Prostate gland (tissue), 2 donors: ENCODE measurements around the gene LTV1. TPM values are rescaled to one million over a fixed set of nuclear protein-coding genes. Genes with fewer than 3 reads are reported as not detected.

ENCODE experiments used
- DNase-seq: peaks from one replicate; pipeline ENCODE4 v3.0.0-alpha.2; 2019; ENCODE audit warnings: low spot score
- H3K27ac ChIP-seq, 2 donors: fragments of 200-600 bp; sonication (generic); 2 replicates each; pipeline ENCODE4 v1.5.1; 2017 to 2019
- H3K27me3 ChIP-seq: fragments of 200-600 bp; sonication (generic); replicated peaks from 2 replicates; pipeline ENCODE4 v1.5.1; 2019; ENCODE audit not compliant: insufficient read depth
- H3K36me3 ChIP-seq, 2 donors: fragments of 200-600 bp; sonication (generic); 1 replicate in 1 of 2; 2 replicates in 1 of 2; pipeline versions ENCODE4 v1.5.1 to v1.8.1; 2017 to 2019
- H3K4me1 ChIP-seq: fragments of 200-600 bp; sonication (generic); replicated peaks from 2 replicates; pipeline ENCODE4 v1.5.1; 2019
- H3K4me3 ChIP-seq, 2 donors: fragments of 200-600 bp; sonication (generic); 2 replicates each; pipeline ENCODE4 v1.5.1; 2017 to 2019
- H3K9me3 ChIP-seq: fragments of 200-600 bp; sonication (generic); 2 replicates; pipeline ENCODE4 v1.5.1; 2017
- CTCF ChIP-seq, 4 experiments: fragments of 200-600 bp in 2 of 4; fragments of 450-650 bp in 2 of 4; sonication (generic) in 2 of 4; IDR thresholded peaks; 1 replicate in 3 of 4; 2 replicates in 1 of 4; pipeline ENCODE4 v1.5.1; 2016 to 2019; ENCODE audit warnings: antibody characterized with exemption in 4 of 4, mild to moderate bottlenecking in 2 of 4, moderate library complexity in 2 of 4
- POLR2A ChIP-seq: fragments of 450-650 bp; IDR thresholded peaks from one replicate; pipeline ENCODE4 v1.6.1; 2016; ENCODE audit warnings: antibody characterized with exemption, mild to moderate bottlenecking
- POLR2AphosphoS5 ChIP-seq: sonication (generic); formaldehyde crosslinking; IDR thresholded peaks from one replicate; pipeline ENCODE4 v1.6.1; 2017; ENCODE audit warnings: antibody characterized with exemption
- WGBS: methylation state at CpG from one replicate; pipeline ENCODE4 v1.1.5; 2018; 5-methylcytosine and 5-hydroxymethylcytosine counted together
- intact Hi-C: fragments of 100-400 bp; cut with DNase I; formaldehyde crosslinking; loops from one replicate; pipeline ENCODE4 v1.14.2; 2022
- total RNA-seq, 2 donors: library from RNA; depleted of rRNA; stranded (reverse); fragments of >200 nt; gene quantifications; one replicate each; pipeline ENCODE4 v1.1.0, GENCODE V29; 2016

The LTV1 gene
- total RNA-seq, 2 donors from 2014 or later, result 7.8 to 14.4 TPM

GRCh38 chr6:143882401-143882930 is 39.3 kb downstream of the LTV1 start:
- H3K4me1 ChIP-seq, result no peaks in the 10 kb centered on the region
- intact Hi-C loops, result no loop called here
- WGBS, result 84% methylated on average over 2 of the region's 2 CpGs
- no peaks in the 10 kb centered on the region for H3K27me3 ChIP-seq
- H3K4me3 ChIP-seq, result no peak overlapping the region
- no peak for TF ChIP-seq CTCF (IDR thresholded peaks at IDR 0.05)
- no peak for TF ChIP-seq POLR2A
- no peak for TF ChIP-seq POLR2AphosphoS5
- H3K27ac ChIP-seq, result no peak overlapping the region
- no peaks in the 10 kb centered on the region for H3K36me3 ChIP-seq
- H3K9me3 ChIP-seq, result no peaks in the 10 kb centered on the region
- no peak for DNase-seq

- no peaks in the 10 kb centered on the region for H3K27me3 ChIP-seq
- H3K4me3 ChIP-seq, result no peak overlapping the region
- no peak for DNase-seq
- intact Hi-C loops, result no loop called here
- no peaks in the 10 kb centered on the region for H3K9me3 ChIP-seq
- H3K36me3 ChIP-seq, result no peaks in the 10 kb centered on the region
- TF ChIP-seq POLR2A (no peak), CTCF (IDR thresholded peaks at IDR 0.05) (no peak), POLR2AphosphoS5 (no peak)
- H3K4me1 ChIP-seq, result no peaks in the 10 kb centered on the region
- no peak overlapping the region for H3K27ac ChIP-seq
- WGBS, result 70% methylated on average over 7 of the region's 7 CpGs
Observed at GRCh38 chr6:143884216-143884900, 41.2 kb downstream of the LTV1 start.

- Histone ChIP-seq H3K36me3 (no peaks in the 10 kb centered on the region), H3K27me3 (no peaks in the 10 kb centered on the region), H3K4me1 (no peaks in the 10 kb centered on the region), H3K4me3 (no peak overlapping the region), H3K9me3 (no peaks in the 10 kb centered on the region), H3K27ac (no peak overlapping the region)
- 100% methylated on average over 1 of the region's 1 CpG for WGBS
- no peak for DNase-seq
- no peak for TF ChIP-seq CTCF (IDR thresholded peaks at IDR 0.05)
- no peak for TF ChIP-seq POLR2A
- no peak for TF ChIP-seq POLR2AphosphoS5
- intact Hi-C loops, result no loop called here
Observed at GRCh38 chr6:143885116-143885515, 42.0 kb downstream of the LTV1 start.

- Histone ChIP-seq H3K4me1 (no peaks in the 10 kb centered on the region), H3K27ac (no peak overlapping the region), H3K27me3 (no peaks in the 10 kb centered on the region), H3K9me3 (no peaks in the 10 kb centered on the region), H3K36me3 (no peaks in the 10 kb centered on the region), H3K4me3 (no peak overlapping the region)
- TF ChIP-seq POLR2AphosphoS5 (no peak), POLR2A (no peak), CTCF (IDR thresholded peaks at IDR 0.05) (no peak)
- WGBS, result 85% methylated on average over 1 of the region's 1 CpG
- intact Hi-C loops, result no loop called here
- no peak for DNase-seq
Observed at GRCh38 chr6:143894655-143895054, 51.5 kb downstream of the LTV1 start.
